GM06990 (cell line): ENCODE data around the gene RGS12.

Source experiments
- DNase-seq: peaks from one replicate; pipeline ENCODE4 v3.0.0-alpha.2; 2011; ENCODE audit not compliant: insufficient read length; ENCODE audit errors: extremely low read depth
- H3K27me3 ChIP-seq: replicated peaks from 2 replicates; pipeline ENCODE4 v1.6.0; 2011; ENCODE audit warnings: low read length; ENCODE audit not compliant: control insufficient read depth, insufficient read depth
- H3K36me3 ChIP-seq: 2 replicates; pipeline ENCODE4 v1.5.1; 2011; ENCODE audit warnings: low read length; ENCODE audit not compliant: control insufficient read depth, insufficient read depth
- H3K4me3 ChIP-seq: replicated peaks from 2 replicates; pipeline ENCODE4 v1.5.1; 2011; ENCODE audit warnings: low read depth, mild to moderate bottlenecking, control low read depth, low read length
- CTCF ChIP-seq: IDR thresholded peaks from 2 replicates; pipeline ENCODE4 v1.5.1; 2011; ENCODE audit warnings: low read length, control low read depth, mild to moderate bottlenecking, inconsistent platforms; ENCODE audit not compliant: insufficient read depth, poor library complexity, severe bottlenecking

Gene RGS12

GRCh38 chr4:3257556-3258482 is 35.0 kb upstream of the RGS12 start:
- Histone ChIP-seq H3K27me3 (no peaks in the 10 kb centered on the region), H3K4me3 (no peak overlapping the region), H3K36me3 (peaks cover 2% of the 10 kb centered on the region)
- peak; percentile 6 for DNase-seq
- no peak for TF ChIP-seq CTCF

GRCh38 chr4:3261411-3262207 is 31.2 kb upstream of the RGS12 start:
- Histone ChIP-seq H3K27me3 (no peaks in the 10 kb centered on the region), H3K4me3 (no peak overlapping the region), H3K36me3 (no peaks in the 10 kb centered on the region; the same call in 1 of the 2 replicates)
- no peak for DNase-seq
- TF ChIP-seq CTCF = no peak

DNA sequence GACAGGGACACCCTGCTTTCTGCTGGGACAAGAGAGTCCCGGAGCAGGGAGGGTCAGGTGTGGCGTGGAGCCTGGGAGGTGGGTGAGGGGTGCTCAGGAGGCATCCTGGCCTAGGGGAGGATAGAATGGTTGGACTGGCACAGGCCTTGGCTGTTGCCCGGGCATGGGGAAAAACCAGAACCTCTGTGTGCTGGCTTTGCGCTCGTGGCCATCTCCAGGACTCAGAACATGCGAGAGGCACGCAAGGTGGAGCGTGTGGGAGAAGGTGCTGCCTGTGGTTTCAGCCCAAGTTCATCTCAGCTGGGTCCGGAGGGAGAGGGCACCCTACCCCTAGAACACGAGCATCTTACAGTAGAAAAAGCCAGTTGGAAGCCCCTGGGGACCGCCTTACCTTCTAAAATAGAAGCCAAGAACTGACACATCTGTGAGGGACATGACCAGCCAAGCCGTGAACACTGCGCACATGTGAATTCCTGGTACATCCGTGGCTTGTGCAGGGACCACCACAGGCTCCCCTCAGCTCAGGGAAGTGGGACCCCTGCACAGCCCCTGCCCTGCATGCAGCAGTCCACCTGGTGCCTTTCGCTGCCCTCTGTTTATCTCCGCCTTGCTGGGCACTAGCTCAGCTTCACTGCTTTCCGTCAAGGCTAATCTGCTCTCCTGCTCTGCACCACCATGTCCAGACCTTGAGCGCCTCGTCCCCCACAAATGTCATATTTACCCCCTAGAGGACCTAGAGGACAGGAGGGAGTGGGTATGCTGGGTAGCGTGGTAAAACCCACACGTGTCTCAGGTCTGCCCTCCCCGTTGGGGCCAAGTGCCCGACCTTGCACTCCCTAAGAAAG is 30.4 kb upstream of the RGS12 start:
- H3K27me3 ChIP-seq = no peaks in the 10 kb centered on the region
- DNase-seq = no peak
- H3K4me3 ChIP-seq = no peak overlapping the region
- H3K36me3 ChIP-seq = no peaks in the 10 kb centered on the region
- no peak for TF ChIP-seq CTCF

- H3K27me3 ChIP-seq = no peaks in the 10 kb centered on the region
- H3K4me3 ChIP-seq = no peak overlapping the region
- DNase-seq = no peak
- no peaks in the 10 kb centered on the region for H3K36me3 ChIP-seq
- TF ChIP-seq CTCF = no peak
Observed at GRCh38 chr4:3263053-3263875, 29.6 kb upstream of the RGS12 start.

- TF ChIP-seq CTCF = no peak
- Histone ChIP-seq H3K4me3 (no peak overlapping the region), H3K36me3 (no peaks in the 10 kb centered on the region), H3K27me3 (no peaks in the 10 kb centered on the region)
- DNase-seq = no peak
Observed at GRCh38 chr4:3263876-3264193, 29.0 kb upstream of the RGS12 start.
